Ureter (tissue), 1 donor: ENCODE results near the gene FPR1. TPM values are rescaled to one million over a fixed set of nuclear protein-coding genes. Genes with fewer than 3 reads are reported as not detected.
A peak's percentile ranks its signal among the peaks of the same experiment; 100 is the strongest.

ENCODE experiments used
- DNase-seq: peaks from one replicate; pipeline ENCODE4 v3.0.0-alpha.2; 2020; ENCODE audit warnings: low spot score
- total RNA-seq: library from RNA; stranded (reverse); gene quantifications from one replicate; pipeline ENCODE4 v1.2.4, GENCODE V29; 2023
- donor health status: DM: yes; HTN: yes; CAD: no.

Gene FPR1, protein sequence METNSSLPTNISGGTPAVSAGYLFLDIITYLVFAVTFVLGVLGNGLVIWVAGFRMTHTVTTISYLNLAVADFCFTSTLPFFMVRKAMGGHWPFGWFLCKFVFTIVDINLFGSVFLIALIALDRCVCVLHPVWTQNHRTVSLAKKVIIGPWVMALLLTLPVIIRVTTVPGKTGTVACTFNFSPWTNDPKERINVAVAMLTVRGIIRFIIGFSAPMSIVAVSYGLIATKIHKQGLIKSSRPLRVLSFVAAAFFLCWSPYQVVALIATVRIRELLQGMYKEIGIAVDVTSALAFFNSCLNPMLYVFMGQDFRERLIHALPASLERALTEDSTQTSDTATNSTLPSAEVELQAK
- 4.3 TPM for total RNA-seq

DNA sequence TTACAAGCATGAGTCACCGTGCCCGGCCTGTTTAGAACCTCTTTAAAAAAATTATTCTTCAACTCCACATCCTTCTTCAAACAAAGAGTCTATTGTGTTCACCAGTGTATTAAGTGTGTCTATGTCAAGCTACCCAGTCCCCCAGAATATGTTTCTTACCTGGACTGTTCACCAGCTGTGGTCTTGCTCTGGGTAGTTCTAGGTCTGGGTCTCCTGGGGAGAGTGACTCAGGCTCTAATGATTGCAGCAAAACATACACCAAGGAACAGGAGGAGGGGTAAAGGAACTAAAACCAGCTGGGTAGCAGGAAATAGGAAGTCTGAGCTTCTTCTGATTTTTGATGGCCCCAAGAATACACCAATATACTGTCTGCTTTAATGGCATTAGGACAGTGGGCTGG, at the start of gene FPR1:
TSS of gene FPR1 (minus strand) at position 224 of the 400 bp plus-strand sequence. CDS start 4,884 bp downstream, outside the sequence.
- DNase-seq = no peak

DNA sequence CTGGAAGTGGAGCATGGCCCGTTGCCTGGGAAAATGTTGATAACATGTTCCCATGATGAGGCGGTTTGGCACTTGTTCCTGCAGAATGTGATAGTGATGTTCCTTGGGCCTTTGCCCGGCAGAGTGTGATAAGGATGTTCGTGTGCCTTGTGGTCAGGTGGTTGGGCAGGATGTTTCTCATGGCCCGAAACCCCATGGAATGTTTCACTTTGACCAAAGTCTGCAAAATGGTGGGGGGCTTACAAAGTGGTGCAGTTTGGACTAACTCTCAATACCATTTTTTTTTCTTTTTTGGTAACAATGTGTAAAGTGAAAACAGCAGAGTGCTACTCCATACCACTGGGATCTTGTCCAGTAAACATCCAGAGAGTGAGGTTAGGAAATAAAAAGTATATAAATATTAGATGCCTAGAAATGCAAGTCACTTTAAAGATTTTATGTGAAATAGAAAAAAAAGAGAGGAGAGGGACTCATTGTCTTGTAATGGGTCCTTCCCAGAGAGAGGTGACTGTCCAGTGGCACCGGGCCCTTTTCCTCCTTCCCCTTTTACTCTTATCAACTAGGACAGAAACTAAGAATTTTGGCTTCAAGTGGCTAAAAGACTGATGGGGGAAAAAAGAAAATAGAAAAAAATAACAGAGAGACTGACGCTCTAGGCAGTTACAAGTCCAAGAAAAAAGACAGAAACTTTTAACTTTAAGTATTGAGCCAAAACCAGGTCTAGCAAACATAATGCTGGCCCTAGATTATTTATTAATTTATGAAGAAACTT, 49.0 kb upstream of the FPR1 start:
- DNase-seq = peak; percentile 55

DNA sequence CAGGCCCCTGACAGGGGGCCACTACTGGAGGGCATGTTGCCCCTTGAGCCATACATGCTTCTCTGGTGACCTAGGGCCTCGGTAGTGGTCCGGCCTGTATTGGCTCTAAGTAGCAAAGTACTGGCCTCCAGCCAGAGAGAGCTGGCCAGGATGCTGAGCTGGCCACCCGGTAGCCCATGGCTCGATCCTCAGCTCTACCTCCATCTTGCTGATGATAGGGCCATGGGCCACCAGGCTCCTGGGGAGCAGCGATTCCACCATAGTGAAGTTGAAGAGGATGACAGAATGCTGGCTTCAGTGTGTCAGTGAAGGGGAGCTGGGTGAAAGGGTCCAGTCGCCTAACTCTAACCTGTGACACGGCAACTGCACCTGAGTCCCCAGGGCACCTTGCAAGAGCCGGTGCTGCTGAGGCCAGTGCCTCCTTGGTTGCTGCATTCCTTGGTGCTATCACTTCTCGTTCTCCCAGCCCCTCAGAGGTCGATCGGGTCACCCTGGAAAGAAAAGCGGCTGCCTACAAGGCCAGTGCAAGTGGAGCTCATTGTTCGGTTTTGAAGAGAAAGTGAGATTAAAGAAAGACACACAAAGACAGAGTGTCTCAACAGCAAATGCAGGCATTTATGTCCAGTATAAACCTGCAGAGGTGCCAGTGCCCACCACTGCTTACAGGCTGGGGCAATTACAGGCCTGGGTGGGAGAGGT, 48.2 kb upstream of the FPR1 start:
- DNase-seq = no peak

DNA sequence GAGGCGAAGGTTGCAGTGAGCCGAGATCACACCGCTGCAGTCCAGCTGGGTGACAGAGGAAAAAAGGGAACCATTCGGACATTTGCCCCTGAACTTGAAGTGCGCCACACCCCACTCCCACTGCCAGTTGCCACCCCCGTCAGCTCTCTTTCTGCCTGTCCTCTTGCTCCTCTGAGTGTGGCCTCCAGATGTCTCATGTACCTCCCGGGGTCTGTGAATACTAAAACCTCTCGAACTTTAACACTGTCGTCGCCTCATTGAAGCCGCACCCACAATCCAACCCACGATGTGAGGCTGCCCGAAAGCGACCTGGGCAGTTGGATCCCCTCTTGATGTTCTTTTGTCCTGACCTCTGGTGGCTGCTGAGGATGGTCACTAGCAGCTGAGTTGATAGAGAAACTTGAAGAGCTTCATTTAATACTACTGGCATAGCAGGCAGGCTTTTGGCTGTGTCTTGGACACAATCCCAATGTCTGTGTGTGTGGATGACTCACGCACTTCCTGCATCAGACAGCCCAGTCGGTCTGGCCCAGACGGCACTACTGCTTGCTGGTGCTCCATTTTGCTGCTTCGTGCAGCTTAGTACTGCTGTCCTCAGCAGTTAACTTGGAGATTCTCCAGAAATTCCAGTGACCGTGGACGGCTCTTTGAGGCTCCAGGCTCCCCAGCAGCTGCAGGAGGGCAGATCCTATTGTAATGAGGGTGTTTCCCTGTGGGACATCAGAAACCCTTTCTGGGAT, 47.5 kb upstream of the FPR1 start:
- DNase-seq = peak; percentile 87

DNA sequence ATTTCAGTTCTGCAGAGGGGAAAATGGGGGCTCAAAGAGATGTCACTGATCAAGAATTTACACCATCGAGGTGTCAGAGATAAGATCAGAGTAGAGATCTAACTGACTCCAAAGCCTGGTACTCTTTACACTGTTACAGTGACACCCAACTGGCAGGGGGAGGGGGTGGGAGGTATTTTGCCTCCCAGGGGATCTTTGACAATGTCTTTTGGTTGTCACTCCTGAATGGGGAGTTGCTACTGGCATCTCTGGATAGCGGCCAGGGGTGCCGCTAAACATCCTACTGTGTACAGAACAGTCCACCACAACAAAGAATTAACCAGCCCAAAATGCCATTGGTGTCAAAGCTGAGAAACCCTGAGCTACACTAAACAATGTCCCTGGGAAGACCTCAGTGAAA, 46.4 kb upstream of the FPR1 start:
- DNase-seq = no peak

DNA sequence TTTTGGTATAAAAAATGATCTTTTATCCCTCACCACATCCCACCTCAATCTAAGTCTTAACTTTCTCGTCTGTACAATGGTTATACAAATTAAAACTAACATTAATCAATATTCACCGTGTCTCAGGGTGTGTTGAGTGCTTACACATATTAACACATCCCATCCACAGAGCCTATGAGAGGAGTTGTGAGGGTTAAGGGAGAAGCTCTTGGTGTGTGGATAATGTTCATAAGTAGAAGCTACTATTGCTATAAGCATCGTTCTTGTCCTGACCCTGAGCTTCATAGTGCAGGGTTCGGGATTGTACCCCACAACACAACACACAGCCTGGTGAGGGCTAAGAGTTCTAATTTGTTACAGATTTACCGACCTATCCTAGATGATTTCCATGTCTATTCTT, 45.8 kb upstream of the FPR1 start:
- DNase-seq = no peak

DNA sequence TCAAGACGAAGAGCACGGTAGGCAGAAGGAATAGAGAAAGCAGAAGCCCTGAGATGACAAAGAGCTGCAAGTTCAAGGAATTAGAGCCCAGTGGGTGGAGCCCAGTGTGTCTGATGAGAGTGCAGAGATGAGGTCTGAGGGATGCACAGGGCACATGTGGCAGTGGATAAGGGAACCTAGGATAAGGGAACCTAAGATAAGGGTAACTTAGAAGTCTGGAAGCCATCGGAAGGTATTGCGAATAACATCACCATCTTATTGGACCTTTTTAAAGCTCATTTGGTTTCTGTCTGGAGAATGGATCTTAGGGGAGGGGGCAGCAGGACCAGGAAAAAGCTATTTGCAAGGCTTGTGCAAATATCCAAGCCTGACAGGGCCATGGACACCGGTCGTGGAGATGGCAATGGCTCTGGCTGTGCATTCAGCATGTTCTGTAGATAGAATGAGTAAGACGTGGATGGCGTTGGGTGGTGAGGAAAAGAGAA, 44.6 kb upstream of the FPR1 start:
- no peak for DNase-seq

DNA sequence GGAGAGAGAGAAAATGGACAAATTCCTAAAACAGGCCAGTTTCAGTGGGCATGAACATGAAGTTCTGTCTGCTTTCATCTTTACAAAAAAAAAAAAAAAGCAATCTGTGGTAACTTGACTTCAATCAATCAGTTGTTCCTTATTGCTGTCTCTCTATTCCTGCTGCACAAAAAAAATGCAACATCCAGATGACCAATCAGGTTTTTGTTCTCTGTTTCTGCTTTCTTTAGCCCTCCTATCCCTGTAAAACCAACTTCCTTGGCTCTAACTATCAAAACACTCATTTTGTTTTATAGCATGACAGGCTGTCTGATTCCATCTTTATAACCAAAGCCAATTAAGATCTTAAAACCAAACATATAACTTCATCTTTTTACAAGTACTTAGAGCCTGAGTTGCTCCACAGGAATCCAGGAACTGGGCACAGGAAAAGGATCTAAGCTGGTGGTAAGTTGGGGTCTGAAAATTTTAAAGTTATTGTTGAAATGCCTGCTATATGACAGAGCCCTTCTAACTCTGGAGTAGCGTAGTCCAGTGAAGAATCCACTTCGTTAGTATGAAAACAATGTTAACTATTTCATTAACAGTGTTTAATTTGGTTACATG, 43.3 kb upstream of the FPR1 start, which contains the start of gene FPR3:
TSS of gene FPR3 (plus strand) at position 273 of the 606 bp plus-strand sequence. CDS start 28,592 bp downstream, outside the sequence.
- no peak for DNase-seq

DNA sequence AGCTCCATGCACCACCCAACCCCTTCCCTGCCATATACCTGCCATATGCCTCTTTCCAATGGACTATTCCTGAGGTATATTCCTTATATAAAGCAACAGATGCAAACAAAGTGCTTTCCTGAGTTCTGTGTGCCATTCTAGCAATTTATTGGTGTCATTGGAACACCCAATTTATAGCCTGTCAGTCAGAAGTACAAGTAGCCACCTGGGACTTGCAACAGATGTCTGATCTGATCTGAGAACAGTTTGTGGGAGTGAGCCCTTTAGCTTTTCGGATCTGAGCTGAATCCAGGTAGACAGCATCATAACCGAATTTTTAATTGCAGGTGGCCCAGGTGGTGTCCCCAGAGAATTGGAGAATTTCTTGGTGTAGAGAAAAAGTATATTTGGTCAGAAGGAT, 42.3 kb upstream of the FPR1 start:
- DNase-seq = no peak

DNA sequence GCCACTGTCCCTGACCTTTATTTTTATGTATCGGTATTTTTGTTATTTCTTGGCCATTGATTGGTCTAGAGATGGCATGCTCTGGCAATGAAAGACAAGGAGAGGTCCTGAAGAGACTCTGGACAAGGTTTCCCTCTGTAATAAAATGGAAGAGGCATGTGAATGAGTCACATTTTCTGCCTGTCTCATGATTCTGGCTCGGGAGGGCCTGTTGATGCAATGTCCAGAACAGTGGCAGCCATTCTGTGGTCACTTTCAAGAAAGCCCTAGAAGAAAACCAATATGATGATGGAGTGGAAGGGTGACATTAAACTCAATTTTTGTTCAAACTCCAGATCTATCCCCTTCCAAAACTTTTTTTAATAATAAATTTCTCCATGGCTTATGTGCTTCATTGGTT, 41.3 kb upstream of the FPR1 start:
- no peak for DNase-seq

DNA sequence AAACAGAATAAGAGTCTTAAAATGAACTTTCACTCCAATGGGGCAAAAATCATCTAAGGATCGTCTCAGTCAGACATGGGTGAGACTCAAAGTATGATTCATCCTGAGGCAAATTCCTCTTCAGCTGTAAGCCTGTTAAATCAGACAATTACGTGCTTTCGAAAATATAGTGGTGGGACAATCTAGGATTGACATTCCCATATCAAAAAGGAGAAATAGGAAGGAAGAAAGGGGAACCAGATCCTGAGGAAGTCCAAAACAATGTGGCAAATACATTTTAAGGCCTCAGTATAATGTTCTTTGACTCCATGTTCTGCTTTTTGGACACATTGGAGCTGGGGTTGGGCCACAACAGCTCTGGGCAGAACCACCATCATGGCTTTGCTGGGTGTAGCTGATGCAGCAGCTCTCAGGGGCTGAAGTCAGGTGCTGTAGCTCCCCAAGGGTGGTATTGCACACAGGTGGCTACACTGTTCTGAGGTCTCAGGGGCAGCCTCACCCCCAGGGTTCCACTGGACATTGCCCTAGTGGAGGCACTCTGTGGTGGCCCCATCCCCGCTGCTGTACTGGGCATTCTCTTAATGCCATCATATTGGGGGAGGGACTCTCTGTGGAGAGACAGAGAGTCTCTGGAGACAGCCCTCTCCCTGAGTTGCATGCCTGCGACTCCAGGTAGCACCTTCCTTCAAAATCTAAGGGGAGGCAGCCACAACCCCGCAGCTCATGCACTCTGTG, 37.5 kb upstream of the FPR1 start:
- no peak for DNase-seq

DNA sequence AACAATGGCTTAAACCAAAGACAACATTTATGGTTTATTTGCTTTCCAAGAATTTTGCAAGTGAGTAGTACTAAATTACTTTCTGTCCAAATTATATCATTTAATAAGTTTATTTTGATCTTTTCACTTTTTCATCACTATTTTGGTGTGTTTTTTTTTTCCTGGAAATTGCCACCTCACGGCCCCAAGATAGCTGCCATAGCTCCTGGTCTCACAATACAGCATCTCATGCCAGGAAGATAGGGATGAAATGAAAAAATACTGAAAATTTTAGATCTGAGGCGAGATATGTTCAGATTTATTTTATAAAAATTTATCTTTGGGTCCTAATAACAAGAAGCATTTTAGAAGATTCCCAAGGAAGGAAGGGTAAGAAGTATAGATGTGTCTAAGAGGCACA, 36.4 kb upstream of the FPR1 start:
- DNase-seq = no peak

DNA sequence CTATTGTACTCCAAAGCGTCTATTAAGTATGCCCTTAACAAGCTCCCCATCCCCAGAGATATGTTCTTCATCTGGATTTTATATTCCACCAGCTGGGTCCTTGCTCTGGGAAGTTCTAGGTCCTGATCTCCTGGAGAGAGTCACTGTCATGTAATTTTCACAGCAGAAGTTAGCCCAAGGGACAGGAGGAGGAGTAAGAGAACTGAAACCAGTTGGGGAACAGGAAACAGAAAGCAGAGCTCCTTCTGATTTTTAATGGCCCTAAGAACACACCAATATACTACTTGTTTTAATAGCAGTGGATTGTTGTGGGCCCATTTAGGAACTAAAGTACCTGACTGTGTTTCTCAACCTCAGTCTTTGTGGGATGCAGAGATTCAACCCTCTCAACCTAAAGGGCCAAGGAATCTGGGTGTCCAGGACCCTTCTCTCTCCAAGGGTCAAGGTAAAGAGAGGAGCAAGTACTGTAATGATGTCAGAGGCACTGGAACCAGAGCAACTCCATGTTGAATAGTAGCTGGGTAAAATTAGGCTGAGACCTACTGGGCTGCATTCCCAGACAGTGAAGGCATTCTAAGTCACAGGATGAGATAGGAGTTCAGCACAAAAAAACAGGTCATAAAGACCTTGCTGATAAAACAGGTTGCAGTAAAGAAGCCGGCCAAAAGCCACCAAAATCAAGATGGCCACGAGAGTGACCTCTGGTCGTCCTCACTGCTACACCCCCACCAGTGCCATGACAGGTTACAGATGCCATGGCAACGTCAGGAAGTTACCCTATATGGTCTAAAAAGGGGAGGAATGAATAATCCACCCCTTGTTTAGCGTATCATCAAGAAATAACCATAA, 35.2 kb upstream of the FPR1 start:
- DNase-seq = no peak

DNA sequence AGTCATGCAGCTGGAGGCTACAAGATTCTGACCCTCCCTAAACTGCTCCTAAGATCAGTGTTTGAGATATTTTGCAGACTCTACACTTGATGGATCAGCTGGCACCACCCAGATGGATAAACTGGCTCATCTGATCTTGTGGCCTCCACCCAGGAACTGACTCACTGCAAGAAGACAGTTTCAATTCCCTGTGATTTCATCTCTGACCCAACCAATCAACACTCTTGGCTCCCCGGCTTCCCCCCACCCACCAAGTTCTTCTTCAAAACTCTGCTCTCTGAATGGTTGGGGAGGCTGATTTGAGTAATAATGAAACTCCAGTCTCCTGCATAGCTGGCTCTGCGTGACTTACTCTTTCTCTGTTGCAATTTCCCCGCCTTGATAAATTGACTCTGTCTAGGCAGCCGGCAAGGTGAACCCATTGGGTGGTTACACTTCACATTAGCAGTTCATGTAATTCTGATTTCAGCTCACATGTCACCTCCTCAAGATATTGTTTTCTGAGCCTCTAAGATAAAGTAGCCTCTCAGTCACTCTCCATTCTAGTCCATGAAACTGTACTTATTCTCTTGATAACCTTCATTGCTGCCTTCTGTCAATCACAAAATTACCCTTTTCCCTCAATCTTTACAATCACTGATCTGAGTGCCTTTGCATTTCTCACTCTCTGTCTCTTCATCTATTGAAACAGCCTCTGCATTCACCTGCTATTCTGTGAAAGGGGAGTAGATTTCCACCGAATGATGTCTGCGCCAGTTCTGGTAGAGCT, 33.4 kb upstream of the FPR1 start:
- peak; percentile 47 for DNase-seq

DNA sequence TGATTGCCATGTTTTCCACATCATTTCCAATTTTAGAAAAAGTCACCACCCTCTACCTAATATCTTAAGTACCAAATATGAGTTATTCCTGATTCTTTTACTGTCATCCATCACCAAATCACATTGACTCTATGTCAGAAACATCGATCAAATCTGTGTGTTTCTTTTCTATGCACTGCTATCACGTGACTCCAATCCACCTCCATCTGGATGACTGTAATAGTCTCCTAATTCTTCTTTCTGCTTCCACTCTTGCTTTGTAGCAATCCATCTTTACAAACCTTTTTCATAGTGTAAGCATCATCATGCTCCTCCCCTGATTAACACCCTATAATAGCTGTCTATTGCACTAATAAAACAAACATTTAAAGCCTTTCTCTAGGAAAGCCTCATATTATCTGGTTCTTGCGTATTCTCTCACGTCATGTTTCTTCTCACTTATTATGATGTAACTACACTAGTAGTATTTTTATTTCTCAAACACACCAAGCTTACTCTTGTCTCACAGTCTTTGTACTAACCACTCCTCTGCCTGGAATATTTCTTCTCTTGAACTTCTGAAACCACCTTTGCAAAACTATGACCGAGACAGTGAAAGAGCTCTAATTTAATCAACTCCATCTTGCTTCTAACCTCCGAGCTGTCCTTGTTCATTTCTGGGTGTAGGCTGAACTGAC, 32.6 kb upstream of the FPR1 start:
- DNase-seq = no peak

DNA sequence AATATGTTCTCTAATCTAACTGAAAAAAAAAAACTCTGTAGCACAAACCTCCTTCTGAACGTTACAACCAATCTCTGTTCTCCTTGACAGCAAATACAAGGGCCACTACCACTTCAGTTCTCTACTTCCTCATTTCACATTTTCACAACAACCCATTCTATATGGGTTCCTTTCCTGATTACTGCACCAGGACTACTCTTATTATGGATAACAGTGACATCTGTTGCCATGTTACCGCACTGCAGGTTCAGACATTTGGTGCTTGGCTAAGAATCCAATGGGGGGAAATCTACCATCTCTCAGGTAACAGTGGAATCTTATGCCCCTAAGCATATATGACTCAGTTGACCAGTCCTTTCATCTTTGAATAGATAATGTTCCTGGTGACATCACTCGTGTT, 31.7 kb upstream of the FPR1 start:
- DNase-seq = no peak

DNA sequence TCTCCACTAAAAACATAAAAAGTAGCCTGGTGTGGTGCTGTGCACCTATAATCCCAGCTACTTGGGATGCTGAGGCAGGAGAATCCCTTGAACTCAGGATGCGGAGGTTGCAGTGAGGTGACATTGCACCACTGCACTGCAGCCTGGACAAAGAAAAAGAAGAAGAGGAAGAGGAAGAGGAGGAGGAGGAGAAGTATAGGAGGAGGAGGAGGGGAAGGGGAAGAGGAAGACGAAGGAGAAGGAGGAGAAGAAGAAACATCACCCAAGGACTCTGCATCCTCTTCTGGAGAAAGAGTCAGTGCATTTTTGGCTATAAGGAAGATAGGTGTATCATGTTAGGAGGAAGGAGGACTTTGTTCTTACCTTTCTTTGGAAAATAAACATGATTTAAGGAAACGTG, 30.3 kb upstream of the FPR1 start:
- no peak for DNase-seq

DNA sequence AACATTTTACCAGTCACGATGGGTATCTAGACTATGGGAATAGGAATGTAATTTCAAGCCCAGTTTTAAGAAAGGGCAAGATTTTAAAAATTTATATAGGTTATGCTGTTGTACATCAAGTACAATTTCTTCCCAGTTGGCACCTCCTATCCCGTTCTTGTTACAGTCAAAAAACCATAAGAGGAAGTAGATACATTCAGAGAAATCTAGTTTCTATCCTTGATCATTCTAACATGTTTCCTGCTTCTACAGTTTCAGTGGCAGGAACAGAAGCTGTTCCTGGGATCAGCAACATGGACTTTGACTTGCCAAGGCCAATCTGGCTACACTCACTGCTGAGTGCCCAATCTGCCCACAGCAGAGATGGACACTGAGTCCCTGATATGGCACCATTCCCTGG, 28.6 kb upstream of the FPR1 start:
- DNase-seq = no peak
